Smooth muscle cell (in vitro differentiated cells): Measurements from ENCODE around the gene COX8A. TPM values are rescaled to one million over a fixed set of nuclear protein-coding genes. Genes with fewer than 3 reads are reported as not detected.

Experiments used
- DNase-seq: peaks from one replicate; lab custom pipeline; 2025; ENCODE audit not compliant: unreplicated experiment; lab: John Stamatoyannopoulos, UW
- H2AFZ ChIP-seq: fragments of 200-600 bp; sonication (generic); 2 replicates; pipeline ENCODE4 v1.6.0; 2016; ENCODE audit warnings: antibody characterized with exemption, low read depth, mild to moderate bottlenecking
- H3F3A ChIP-seq: fragments of 200-600 bp; sonication (generic); 2 replicates; pipeline ENCODE4 v1.6.0; 2017; ENCODE audit warnings: antibody characterized with exemption, low read depth
- H3K27ac ChIP-seq: fragments of 200-600 bp; sonication (generic); 2 replicates; pipeline ENCODE4 v1.5.1; 2016; ENCODE audit warnings: low read depth, mild to moderate bottlenecking
- H3K27me3 ChIP-seq: fragments of 200-600 bp; sonication (generic); 2 replicates; pipeline ENCODE4 v1.6.1; 2016; ENCODE audit warnings: low read depth, mild to moderate bottlenecking
- H3K36me3 ChIP-seq: fragments of 200-600 bp; sonication (generic); 2 replicates; pipeline ENCODE4 v1.5.1; 2016; ENCODE audit warnings: low read depth
- H3K4me1 ChIP-seq: fragments of 200-600 bp; sonication (generic); 2 replicates; pipeline ENCODE4 v1.5.1; 2016; ENCODE audit warnings: low read depth
- H3K4me2 ChIP-seq: fragments of 200-600 bp; sonication (generic); 2 replicates; pipeline ENCODE4 v1.6.0; 2016; ENCODE audit warnings: mild to moderate bottlenecking
- H3K4me3 ChIP-seq: fragments of 200-600 bp; sonication (generic); 2 replicates; pipeline ENCODE4 v1.5.1; 2016; ENCODE audit warnings: mild to moderate bottlenecking
- H3K79me2 ChIP-seq: fragments of 200-600 bp; sonication (generic); 2 replicates; pipeline ENCODE4 v1.6.0; 2016; ENCODE audit warnings: low read depth, mild to moderate bottlenecking
- H3K9ac ChIP-seq: fragments of 200-600 bp; sonication (generic); 2 replicates; pipeline ENCODE4 v1.6.0; 2016; ENCODE audit warnings: low read depth
- H3K9me3 ChIP-seq: fragments of 200-600 bp; sonication (generic); replicated peaks from 2 replicates; pipeline ENCODE4 v1.5.1; 2016; ENCODE audit warnings: low read depth
- H4K20me1 ChIP-seq: fragments of 200-600 bp; sonication (generic); 2 replicates; pipeline ENCODE4 v1.6.0; 2016; ENCODE audit warnings: low read depth
- WGBS: methylation state at CpG from one replicate; pipeline ENCODE4 v1.1.7; 2016; ENCODE audit warnings: low lambda C conversion rate; 5-methylcytosine and 5-hydroxymethylcytosine counted together
- polyA plus RNA-seq: library from polyadenylated mRNA; unstranded; fragments of >200 nt; fragmentation: Nextera tagmentation; extraction: Ambion mirVana; gene quantifications from 2 replicates; pipeline ENCODE4 v1.2.1, GENCODE V29; 2016
- total RNA-seq: library from RNA; depleted of rRNA; stranded (reverse); fragments of >200 nt; gene quantifications from 2 replicates; pipeline ENCODE4 v1.2.3, GENCODE V29; 2014
- TF ChIP-seq, protein P1 (sequence below): fragments of 200-600 bp; sonication (generic); IDR thresholded peaks from 2 replicates; pipeline ENCODE4 v1.5.1; 2017; ENCODE audit warnings: borderline replicate concordance, mild to moderate bottlenecking, antibody characterized with exemption; ENCODE audit not compliant: insufficient read depth, poor library complexity, severe bottlenecking

Gene COX8A
- total and polyA plus RNA-seq, 2 experiments from 2014 or later, result 534 to 551 TPM

DNA sequence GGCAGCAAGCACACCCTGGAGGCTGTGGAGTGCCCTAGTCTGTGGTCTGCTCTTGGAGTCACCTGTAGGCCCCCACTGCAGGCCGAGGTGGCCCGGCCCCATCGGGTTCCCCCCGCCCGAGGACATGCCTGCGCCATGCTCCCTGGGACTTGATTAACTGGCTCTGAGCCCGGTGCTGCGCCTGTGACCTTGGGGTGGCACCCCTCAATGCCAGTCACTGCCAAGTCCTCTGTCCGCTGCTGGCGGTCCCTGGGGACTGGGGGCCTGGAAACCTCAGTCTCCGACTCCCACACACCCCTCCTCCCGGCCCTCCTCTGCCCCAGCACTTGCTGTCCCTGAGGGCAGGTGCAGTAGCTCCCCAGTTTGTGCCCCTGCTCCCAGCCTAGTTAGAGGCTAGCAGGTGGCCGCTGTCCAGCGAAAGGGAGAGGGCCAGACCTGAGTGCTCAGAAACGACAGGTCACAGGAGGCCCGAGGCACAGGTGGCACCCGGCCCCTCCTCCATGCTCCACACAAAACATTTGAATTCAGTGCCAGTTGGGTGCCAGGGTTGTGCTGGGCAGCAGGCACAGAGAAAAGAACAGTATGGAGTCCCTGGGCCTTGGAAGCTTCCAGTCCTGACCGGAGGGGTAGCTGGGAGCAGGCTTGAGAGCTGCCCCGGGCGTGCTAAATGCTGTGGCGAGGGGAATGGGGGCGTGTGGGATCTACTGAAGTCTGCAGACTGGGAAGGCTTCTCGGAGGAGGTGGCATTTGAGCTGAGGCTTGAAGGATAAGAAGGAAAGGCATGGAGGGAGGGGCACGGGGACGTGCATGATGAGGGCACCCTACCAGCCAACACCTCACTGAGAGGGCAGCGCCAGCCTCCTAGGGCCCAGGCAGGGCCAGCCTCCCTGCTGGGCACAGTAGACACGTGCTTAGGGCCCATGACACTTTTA is 45.0 kb downstream of the COX8A start:
- Histone ChIP-seq H3K27me3 (no peaks in the 10 kb centered on the region), H3K27ac (no peak overlapping the region), H3K4me1 (no peaks in the 10 kb centered on the region), H3K9ac (no peak overlapping the region), H3K79me2 (no peaks in the 10 kb centered on the region), H2AFZ (no peak overlapping the region), H3K36me3 (no peaks in the 10 kb centered on the region), H3K9me3 (no peaks in the 10 kb centered on the region), H3F3A (no peaks in the 10 kb centered on the region), H3K4me3 (no peak overlapping the region), H3K4me2 (no peak overlapping the region), H4K20me1 (peaks cover 10% of the 10 kb centered on the region)
- TF ChIP-seq, protein P1, sequence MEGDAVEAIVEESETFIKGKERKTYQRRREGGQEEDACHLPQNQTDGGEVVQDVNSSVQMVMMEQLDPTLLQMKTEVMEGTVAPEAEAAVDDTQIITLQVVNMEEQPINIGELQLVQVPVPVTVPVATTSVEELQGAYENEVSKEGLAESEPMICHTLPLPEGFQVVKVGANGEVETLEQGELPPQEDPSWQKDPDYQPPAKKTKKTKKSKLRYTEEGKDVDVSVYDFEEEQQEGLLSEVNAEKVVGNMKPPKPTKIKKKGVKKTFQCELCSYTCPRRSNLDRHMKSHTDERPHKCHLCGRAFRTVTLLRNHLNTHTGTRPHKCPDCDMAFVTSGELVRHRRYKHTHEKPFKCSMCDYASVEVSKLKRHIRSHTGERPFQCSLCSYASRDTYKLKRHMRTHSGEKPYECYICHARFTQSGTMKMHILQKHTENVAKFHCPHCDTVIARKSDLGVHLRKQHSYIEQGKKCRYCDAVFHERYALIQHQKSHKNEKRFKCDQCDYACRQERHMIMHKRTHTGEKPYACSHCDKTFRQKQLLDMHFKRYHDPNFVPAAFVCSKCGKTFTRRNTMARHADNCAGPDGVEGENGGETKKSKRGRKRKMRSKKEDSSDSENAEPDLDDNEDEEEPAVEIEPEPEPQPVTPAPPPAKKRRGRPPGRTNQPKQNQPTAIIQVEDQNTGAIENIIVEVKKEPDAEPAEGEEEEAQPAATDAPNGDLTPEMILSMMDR, result no peak
- DNase-seq, result no peak
- WGBS, result 90% methylated on average over 21 of the region's 27 CpGs

DNA sequence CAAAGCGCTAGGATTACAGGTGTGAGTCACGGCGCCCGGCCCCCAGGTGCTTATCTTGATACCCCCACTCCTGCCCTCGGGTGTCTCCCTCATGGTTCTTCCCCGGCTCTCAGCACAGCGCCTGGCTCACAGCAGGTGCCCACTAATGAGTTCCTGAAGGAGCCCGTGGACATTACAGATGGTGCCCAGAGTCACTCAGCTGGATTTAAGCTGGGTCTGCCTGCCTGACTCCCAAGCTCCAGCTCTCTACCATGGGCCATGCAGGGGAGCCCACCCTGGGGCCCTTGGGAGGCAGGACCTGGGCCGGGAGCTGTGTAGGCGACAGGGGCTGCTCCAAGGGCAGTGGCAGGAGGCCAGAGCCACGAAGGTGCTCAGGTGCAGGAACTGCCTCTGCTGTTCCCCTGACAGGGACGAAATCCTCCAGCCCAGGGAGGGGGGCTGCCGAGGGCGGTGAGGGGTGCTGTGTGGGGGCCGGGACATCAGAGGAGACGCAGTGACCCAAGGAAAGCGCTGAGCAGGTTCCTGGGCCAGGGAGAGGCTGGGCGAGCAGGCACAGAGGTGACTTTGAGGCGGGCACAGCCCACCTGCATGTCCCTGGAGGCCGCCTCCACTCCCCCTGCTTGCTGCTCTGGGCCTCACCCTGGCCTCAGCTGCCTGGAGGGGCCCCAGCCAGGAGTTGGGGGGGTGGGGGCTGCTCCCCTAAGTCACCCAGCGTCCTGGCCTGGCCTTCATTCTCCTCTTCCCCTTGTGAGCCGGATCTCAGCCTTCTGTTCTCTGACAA is 46.7 kb downstream of the COX8A start:
- H3K36me3 ChIP-seq, result no peaks in the 10 kb centered on the region
- 77% methylated on average over 14 of the region's 22 CpGs for WGBS
- no peak overlapping the region for H3K4me3 ChIP-seq
- TF ChIP-seq, protein P1, result no peak
- no peak for DNase-seq
- no peaks in the 10 kb centered on the region for H3K9me3 ChIP-seq
- no peaks in the 10 kb centered on the region for H3K79me2 ChIP-seq
- no peaks in the 10 kb centered on the region for H3F3A ChIP-seq
- no peaks in the 10 kb centered on the region for H3K27me3 ChIP-seq
- H3K4me1 ChIP-seq, result no peaks in the 10 kb centered on the region
- H4K20me1 ChIP-seq, result peaks cover 10% of the 10 kb centered on the region
- no peak overlapping the region for H3K9ac ChIP-seq
- H3K27ac ChIP-seq, result no peak overlapping the region
- no peak overlapping the region for H3K4me2 ChIP-seq
- no peak overlapping the region for H2AFZ ChIP-seq

DNA sequence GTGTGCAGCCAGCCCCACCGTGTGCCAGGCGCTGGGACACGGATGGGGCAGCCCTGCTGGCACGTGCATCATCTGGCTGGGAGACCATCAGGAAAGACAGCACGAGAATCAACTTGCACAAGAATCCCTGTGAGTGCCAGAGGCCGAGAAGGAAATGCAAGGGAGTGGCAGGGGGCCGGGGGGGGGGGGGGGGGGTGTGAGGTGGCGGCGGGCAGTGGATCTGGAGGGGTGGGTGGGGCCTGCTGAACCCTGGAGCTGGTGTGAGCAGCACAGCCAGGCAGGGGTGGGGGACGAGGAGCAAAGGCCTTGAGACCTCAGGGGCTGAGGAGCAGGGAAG is 47.3 kb downstream of the COX8A start:
- WGBS, result 17% methylated on average over 9 of the region's 10 CpGs
- H4K20me1 ChIP-seq, result peaks cover 10% of the 10 kb centered on the region
- no peaks in the 10 kb centered on the region for H3F3A ChIP-seq
- no peak overlapping the region for H3K4me3 ChIP-seq
- H3K4me2 ChIP-seq, result no peak overlapping the region
- DNase-seq, result no peak
- H3K36me3 ChIP-seq, result no peaks in the 10 kb centered on the region
- H3K4me1 ChIP-seq, result no peaks in the 10 kb centered on the region
- TF ChIP-seq, protein P1, result no peak
- no peaks in the 10 kb centered on the region for H3K79me2 ChIP-seq
- H2AFZ ChIP-seq, result no peak overlapping the region
- H3K9ac ChIP-seq, result no peak overlapping the region
- no peaks in the 10 kb centered on the region for H3K9me3 ChIP-seq
- H3K27me3 ChIP-seq, result no peaks in the 10 kb centered on the region
- H3K27ac ChIP-seq, result no peak overlapping the region
